ENCODE data around the gene CYFIP1.

DNA sequence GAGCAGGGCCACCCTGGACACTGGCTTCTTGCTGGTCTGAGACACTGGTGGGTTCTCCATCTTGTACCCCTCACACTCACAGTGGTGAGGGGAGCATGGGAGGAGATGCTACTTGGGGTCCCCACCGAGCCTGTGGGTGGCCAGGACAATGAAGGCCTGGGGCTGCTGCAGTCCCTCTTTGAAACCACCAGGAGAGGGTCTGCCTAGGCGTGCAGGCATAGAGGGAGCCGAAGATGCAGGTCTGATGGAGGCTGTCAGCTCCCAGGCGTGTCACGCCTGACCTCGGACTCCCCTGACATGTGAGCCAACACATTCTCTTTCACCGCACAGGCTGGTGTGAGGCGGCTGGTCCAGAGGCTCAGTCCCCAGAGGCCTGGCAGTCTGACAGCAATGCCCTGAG lies 102.6 kb downstream of the CYFIP1 start:
- TF ChIP-seq CTCF (IDR thresholded peaks at IDR 0.05; ENCODE audit: insufficient read depth, low read depth, low read length): no peak
- no peak for TF ChIP-seq EZH2 (IDR thresholded peaks at IDR 0.05; ENCODE audit: insufficient read depth, low read length)

Data from astrocyte (in vitro differentiated cells and primary cell).